Hippocampal formation (tissue), 2 donors: ENCODE data around the gene CPOX.

Source experiments
- DNase-seq, 2 donors: peaks; one replicate each; lab custom pipeline; 2025; lab: John Stamatoyannopoulos, UW

CPOX gene

DNA sequence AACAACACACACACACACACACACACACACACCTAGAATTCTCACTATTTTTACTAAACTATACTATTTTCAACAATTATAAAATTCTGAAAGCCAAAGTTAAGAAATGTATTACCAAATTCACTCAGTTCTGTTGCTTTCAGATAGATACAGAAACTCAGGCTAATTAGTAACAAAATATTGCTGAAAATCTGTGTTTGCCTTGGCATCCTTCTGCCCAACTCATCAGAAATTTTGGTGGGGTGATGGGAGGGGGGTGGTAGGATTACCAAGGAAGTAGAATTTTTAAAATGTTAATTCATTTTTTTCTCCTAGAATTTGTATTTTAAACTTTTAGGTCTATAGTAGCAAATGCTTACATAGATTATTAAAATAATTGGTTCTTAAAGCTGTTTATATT lies 2.7 kb upstream of the CPOX start:
- DNase-seq, result no peak

DNA sequence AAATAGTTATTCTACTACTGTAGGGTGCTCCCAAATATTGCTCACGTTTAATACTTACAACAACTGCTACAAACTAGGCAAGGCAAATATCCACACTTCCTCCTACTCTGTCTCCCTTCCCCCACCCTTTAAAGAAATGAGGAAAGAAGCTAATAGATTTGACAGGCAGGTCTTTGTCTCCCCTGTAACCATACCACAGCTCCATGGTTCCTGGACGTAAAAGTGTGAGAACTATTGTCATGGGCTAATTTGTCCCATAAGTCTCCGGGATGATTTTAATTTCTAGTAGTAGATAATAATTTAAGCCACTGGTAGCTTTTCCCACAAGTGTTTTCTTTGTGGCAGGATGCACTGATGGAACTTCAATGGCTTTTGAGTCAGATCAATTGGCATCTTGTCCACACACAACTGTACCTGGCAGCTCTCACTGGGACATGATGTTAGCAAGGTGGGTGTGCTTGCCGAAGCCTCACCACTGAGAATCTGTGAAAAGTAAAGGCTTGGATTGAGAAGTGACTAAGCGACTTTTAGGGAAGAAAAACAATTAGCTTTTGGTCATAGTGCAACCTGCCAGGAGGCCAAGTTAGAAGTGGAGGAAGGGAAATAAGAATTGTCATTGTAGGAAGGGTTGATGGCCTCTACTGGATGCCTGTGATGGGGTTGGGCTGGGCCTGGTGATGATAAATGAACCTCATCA lies 1.4 kb upstream of the CPOX start:
- DNase-seq, result no peak

DNA sequence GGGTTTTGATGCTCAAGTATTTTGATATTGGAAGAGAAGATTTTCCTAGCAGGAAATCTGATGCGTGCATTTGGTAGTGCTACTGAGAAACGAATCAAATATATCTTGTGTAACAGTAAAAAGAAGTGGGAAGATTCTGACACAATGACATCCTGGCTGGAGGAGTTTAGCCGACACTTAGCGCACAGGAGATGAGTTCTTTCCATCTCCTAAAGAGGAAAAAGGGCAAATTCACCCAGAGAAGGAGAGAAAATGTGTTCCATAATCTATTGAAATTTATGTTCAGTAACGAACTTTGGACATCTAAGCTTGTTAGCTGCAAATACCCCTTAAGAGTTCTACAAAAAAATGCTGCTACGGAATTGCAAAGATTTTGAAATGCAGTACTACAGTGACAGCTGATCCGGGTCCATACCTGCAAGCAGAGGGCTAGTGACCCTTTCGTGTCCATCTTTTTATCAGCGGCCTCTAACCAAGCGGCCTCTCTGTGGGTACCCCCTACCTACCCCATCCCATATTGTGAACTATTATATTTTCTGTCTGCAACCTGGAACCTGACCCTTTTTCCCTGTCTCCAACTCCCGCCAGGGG lies 971 bp downstream of the CPOX start:
- DNase-seq, result no peak

DNA sequence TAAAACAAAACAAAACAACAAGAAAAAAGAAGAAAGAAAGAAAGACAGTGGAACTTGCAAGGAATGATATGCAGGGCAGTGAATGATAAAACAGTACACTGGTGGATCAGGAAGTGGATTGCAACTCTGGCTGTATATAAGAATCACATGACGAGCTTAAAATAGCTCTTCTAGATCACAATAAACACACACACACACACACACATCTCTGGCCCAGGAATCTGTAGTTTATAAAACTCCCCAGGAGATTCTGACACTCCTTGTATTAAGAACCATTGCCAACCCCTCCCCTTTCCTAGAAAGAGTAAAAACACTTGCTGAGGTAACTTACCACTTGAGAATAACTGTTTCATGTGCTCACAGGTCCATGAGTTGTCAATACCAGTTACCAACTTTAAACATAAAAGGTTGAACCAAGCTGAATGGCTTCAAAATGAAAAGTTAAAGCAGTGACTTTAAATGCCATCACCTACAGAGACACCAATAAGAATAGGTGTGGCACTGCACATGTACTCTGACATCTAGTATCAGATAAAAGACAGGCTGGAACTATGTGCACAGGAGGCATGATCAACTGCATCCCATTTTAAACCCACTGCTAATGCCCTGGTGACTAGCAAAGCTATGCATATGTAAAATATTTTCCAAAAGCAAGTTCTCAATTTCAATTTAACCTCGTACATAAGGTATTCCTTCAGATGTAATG lies 3.9 kb downstream of the CPOX start:
- no peak for DNase-seq

DNA sequence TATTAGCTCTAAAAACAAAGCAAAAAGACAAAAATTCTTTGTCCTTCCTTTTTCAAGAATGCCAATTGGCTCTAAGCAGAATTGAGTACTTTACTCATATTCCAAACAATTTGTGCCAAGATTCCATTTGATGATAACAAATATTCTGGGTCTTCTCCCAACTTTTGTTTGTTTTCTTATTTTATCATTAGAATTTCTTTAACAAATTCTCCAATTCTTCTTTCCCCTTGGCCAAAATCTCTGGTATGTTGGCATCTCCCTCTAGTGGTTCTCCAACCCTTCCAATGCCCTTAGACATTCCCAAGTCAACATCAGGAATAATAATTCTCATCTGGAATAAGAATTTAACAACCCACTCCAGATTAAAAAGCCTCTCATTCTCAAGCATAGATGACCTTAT lies 5.3 kb downstream of the CPOX start:
- no peak for DNase-seq

DNA sequence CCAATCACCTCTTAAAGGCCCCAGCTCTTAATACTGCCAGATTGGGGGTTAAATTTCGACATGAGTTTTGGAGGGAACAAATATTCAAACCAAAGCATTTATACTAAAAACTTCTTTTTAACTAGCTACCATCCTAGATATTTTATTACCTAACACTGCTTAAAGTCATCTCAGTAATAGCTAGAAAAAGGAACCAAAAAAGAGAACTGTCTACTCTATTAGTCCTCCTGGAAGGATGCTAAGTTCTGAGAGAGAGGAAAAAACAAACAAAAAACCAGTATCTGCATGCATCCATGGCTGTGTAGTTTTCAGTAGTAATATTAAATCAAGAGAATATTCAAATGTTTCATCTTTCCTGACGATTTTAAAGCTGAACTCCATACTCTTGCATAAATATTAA lies 5.8 kb downstream of the CPOX start:
- DNase-seq, result no peak

DNA sequence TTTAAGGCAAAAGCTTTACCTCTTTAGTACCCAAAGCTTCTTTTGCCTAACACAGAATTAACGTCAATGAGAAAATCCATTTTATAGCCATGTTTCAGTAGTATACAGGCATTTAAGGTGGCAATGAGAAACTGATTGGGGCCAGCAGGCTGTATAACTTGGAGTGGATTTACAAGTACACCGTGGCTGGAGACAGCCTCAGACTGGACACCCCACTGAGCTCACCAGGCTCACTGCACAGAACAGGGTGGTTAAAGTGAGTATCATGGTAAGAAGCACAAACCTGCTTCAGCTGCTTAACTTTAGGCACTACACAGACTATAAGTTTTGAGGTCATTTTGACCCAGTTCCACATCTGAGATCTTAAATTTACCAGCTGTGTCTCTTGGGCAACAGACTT lies 8.9 kb downstream of the CPOX start:
- no peak for DNase-seq

DNA sequence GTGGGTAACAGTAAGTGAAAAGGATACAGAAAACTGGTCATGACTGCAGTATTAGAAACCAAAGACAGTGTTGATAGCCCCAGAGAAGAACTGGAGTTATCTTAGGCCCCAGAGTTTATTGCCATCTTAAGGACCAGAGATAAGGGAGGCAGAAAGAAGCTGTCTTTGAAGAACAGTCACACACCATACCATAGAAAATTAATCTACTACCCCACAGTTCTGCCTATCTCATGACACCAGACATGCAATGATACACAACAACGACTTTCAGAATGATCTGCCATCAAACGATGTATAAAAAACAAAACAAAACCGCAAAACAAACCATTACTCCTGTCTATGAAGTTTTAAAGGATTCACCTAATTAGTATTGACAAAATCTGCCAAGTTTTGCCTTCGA lies 9.6 kb downstream of the CPOX start:
- no peak for DNase-seq

DNA sequence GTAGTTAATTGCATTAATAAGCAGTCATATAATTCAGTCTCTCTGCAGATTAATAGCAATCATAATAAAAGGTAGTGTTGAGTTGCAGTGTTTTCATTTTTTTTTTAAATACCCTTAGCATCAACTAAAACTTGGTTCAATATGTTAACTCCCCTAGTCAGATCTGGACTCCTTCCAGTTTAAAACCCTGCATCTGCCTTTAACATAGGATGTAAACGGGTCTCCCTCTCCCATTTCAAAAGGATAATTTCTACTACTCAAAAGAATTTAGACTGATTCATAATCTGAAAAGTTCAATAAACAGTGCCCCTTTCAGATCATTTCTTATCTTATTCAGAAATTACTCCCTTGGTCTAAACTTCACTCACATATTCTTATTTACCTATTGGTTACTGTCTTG lies 11.4 kb downstream of the CPOX start:
- no peak for DNase-seq

DNA sequence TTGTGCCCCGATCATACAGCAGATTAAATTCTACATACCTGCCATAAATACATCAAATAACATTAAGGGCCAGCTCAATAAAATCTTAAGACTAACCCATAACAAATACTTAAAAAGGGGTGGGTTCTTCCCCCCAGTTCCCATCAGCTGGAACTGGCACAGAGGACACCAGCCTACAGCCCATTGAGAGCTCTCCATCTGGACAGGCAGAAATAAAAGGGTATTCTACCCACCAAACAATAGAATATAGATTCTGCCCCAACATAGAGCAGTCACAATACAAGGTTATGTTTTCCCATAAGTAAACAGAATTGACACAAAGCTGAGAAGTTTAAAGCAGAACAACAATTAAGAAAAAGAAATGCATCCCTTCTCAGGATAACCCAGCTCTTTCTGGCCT lies 11.9 kb downstream of the CPOX start:
- DNase-seq, result peak; percentile 18 to 69

DNA sequence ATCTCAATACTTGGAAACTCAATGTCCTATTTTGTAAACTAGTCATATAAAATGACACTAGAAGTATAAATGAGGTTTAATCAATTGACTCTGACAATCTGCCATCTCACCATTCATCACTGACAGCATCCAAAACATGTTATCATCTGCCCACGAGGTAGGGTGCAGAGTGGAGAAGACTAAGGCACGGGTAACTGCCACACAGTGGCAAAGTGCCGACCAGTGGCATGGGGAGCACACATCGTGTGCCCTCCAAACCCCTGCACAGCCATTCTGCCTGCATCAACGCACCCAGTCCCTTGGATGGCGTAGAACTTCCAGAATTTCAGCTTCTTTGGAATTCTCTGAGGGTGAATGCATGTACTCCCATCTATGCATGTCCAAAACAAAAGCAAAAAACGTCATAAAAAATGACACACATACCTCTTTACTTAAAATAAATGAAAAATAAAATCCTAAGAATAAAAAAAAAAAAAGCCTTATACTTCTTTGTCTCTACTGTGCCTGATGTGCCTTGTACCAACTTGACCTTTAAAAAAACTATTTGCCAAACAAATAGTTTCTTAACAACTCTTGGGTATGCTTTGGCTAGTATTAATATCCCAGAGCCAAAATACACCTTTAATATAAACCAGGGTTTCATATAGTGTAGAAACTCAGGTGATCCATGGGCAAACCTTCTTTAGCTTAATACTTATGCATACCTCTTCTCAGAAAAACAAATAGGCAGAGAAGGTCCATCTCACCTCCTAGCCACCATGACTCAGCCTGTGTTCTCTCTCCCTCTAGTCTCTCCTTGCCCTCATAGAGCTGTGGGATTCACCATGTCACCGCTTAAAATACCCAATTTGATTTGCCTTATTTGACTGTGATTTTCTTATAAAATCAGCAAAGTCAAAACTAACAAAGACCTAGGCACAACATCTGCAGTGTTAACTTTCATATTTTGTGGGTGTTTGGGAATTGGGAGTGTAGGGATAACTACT lies 12.7 kb downstream of the CPOX start:
- no peak for DNase-seq

DNA sequence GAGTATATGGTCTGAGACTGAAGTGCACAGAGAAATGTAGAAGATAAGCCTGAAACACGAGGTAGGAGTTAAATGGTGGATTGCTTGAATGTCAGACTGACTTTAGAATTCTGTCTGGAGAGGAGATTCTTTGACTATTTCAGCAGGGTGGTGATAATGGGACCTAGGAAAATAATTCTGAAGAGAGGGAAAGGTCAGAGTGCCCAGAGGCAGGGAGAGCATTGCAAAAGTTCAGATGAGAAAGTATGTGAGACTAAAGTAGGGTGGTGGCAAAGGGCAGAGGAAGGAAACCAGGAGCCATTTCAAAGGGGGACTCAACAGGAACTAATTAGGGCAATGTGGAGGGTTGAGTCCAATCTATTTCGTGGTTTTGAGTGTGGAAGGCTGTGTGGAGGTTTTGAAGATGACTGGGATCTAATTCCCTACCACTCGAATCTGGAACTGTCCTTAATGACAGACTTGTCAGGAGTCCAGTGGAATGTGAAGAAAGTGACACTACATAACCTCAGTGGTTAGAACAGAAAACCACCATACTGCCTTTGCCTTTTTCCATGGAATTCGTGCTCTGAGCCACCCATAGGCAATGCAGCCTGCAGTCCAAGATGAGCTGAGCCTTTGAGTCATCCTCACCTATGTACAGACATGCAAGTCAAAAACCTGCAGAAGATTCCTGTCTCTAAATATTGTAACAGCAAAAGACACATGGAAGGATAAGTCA lies 16.1 kb downstream of the CPOX start:
- no peak for DNase-seq

DNA sequence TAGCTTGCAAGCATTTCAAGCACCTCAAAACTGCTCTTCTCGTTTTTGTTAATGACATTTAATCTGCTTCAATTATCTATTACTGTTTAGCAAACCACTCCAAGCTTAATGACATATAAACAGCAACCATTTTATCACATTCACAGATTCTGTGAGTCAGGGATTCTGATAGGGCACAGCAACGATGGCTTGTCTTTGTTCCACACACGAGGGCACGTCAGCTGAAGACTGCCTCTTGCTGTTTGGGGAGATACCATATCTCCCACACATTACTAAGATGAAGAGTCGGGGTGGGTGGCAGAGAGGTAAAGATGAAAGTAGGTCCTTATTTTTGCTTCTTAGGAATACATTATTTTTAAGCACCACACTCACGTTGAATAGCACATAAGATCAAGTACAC lies 19.3 kb downstream of the CPOX start:
- DNase-seq, result no peak

DNA sequence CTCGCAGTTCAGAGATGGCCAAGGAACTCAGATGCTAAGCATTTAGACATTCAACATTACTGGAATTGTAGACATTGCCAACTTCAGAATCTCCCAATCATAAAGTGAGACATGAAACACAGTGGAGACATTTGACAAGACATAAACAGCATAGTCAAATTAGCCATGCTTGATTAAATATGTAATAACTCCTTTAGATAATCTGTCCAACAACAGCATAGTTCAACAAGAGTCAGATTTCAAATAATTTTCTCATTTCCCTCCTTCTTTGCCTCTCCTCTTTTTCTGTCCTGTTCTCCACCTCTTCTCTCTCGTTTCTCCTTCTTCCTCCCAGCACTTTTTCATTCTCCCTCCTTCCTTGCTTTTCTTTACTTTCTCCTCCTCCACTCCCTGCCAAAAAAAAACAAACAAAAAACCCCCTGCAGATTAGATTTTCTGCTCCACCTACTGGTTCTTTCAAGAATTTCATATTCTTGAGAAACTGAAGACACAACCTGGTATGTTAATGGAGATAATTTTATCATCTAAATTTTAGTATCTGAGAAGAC lies 20.2 kb downstream of the CPOX start:
- DNase-seq, result no peak

DNA sequence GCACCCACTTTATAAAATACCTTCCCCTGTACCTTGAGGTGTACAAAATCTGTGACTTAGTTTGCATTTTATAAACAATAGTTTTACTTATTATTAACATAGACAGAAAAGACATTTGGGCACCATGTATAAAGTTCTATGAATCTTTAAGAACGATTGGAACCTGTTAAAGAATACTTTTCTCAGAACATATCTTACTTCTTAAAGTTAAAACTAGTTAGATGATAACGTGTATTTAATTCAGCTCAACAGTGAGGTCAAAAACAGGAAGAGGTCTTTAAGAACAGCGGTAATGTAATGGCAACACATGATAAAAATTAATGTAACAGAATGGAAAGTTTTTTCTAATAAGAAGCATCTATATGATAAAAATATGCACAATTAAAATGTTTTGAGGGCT lies 25.0 kb downstream of the CPOX start:
- no peak for DNase-seq

DNA sequence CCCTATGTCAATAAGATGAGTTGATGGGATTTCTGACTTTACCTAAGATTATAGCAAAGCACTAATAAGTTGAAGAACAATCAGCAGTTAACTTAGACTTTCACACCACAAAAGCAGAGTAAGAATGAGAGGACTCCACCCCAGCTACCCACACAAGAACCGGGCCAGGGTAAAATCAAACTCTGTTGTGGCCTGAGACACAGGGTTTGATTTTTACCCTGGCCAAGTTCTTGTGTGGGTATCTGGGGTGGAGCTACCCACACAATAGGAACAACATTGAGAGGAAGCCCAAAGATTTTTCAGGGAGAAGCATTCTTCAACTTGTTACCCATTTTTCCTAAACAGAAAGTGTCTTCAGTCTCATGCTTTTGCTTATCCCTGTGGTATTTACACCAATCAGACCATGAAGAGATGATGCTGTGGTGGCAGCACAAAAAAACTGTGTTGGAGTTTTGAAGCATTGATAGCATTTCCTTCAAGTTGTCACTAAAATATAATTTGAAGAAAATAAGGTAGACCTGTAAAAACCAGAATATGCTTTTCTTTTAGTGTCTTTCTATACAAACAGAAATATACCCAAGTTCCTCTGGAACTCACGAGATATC lies 25.6 kb downstream of the CPOX start:
- DNase-seq, result no peak

DNA sequence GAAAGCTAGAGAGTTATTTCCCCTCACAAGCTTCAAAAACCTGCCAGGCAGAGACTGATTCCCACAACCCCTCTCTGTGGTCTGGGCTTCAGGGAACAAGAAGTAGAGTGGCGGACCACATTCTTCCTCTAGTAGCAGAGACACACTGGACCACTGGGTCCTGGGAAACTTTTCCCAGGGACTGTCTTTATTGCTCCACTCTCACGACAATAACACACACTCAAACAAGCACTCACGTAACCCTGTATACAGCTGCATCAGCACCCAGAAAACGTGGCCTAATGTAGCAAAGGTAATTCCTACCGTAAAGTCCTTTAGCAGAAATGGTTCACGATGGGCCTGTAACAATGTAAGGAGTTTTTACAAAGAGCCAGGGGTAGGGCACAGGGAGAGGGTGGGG lies 27.6 kb downstream of the CPOX start:
- DNase-seq, result no peak

DNA sequence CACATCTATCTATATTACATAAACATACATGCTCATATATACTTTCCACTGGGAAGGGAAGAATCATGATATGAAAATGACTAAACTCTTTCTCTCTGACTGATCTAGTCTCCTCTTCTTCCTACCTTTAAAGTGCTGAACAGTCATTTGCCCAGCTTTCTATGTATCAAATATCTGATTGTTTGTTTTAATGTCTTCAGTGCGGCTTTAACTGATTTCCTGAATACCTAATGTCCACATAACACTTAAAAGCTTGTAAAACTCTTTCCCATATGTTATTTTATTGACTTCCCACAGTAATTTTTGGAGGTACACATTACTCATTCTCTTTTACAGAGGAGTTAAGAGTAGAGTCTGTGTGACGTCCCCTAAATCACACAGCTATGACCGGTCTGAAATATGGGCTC lies 28.2 kb downstream of the CPOX start:
- DNase-seq, result no peak

DNA sequence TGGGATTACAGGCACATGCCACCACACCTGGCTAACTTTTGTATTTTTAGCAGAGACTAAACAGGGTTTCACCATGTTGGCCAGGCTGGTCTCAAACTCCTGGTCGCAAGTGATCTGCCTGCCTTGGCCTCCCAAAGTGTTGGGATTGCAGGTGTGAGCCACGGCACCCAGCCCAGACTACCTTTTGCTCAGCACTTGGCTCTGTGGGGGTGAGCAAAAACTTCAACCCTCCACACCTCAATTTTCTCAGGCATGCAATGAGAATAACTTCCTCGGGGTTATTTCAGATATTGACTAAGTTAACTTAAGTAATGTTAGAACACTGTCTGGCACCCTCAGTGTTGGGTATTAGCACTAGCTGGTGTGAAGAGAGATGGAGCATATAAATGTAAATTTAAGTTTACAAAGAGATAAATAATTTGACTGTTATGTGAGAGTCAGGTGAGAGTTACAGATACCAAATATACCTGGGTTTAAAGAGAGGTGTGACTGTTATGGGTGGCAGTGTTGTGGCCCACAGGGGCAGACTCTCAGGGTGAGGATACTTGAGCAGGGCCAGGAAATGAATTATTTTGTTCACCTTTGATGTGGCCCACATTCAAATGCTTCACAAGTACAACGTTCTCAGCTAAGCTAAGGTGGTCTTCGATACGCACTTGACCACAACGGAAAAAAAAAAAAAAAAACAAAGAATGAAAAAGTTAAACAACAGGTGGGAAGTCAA lies 29.0 kb downstream of the CPOX start:
- no peak for DNase-seq

DNA sequence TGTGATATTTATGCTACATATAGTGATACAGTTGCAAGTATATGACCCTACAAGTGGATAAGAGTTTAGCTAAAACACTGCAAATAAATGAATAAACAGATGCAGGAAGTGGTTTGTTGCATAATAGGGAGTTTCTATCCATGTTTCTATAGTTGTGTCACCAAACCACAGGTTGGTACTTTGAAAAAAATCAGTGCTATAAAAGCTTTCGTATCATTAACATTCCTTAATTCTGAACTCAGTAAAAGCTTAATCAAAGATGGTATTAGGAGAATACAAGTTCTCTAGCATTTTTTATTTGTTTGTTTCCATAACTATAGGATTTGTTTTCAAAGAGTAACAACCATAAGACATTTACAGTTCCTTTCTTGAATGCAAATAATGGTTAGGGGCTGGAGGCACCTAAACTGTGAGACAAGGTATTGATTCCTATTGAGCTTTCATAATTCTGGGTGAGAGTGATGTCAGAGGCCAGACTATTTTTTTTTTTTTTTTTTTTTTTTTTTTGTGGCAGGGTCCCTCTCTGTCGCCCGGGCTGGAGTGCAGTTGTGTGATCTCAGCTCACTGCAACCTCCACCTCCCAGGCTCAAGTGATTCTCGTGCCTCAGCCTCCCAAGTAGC lies 29.6 kb downstream of the CPOX start:
- no peak for DNase-seq
